Neutrophil (primary cell): ENCODE measurements around the gene YWHAG.

ENCODE experiments used
- H3K27ac ChIP-seq: fragments of 200-600 bp; sonication (generic); 2 replicates; pipeline ENCODE4 v1.5.1; 2016; ENCODE audit warnings: mild to moderate bottlenecking, moderate library complexity
- H3K27me3 ChIP-seq: fragments of 200-600 bp; sonication (generic); 2 replicates; pipeline ENCODE4 v1.6.0; 2016; ENCODE audit warnings: mild to moderate bottlenecking
- H3K36me3 ChIP-seq: fragments of 200-600 bp; sonication (generic); 2 replicates; pipeline ENCODE4 v1.5.1; 2017
- H3K4me1 ChIP-seq, 2 experiments: fragments of 200-600 bp in 1 of 2; sonication (generic) in 1 of 2; 1 replicate in 1 of 2; 2 replicates in 1 of 2; pipeline versions ENCODE4 v1.5.1 to v1.6.1; 2013 to 2016; ENCODE audit warnings: low read depth in 1 of 2, low read length in 1 of 2, mild to moderate bottlenecking in 1 of 2, moderate library complexity in 1 of 2; ENCODE audit not compliant: control insufficient read depth in 1 of 2, insufficient read depth in 1 of 2
- H3K4me3 ChIP-seq, 2 experiments: fragments of 200-600 bp in 1 of 2; sonication (generic) in 1 of 2; 1 replicate in 1 of 2; 2 replicates in 1 of 2; pipeline ENCODE4 v1.5.1; 2013 to 2016; ENCODE audit warnings: low read depth in 1 of 2, low read length in 1 of 2, mild to moderate bottlenecking in 1 of 2, moderate library complexity in 1 of 2
- H3K9me3 ChIP-seq: fragments of 200-600 bp; sonication (generic); 2 replicates; pipeline ENCODE4 v1.5.1; 2016
- CTCF ChIP-seq: fragments of 200-600 bp; sonication (generic); IDR thresholded peaks from 2 replicates; pipeline ENCODE4 v1.5.1; 2016; ENCODE audit warnings: antibody characterized with exemption

YWHAG gene

DNA sequence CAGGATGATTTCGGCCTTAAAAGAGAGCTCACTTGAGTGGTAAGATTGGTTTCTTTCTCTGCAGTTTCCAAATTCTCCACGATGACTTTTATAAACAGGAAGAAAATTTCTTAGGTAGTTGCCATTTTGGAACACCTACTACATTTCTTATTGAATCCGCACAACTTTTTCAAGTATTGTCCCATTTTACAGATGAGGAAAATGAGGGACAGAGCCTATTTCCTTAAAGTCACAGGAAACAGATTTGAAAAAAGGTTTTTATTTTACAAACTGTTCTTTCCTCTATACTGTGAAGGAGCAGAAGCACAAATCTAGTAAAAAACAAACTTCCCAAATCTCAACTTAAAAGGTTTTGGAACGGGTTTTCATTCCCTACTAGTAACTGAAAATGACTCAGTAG, 2.7 kb downstream of the YWHAG start:
- no peaks in the 10 kb centered on the region for H3K9me3 ChIP-seq
- H3K36me3 ChIP-seq: no peaks in the 10 kb centered on the region
- H3K27me3 ChIP-seq: no peaks in the 10 kb centered on the region
- H3K4me1 ChIP-seq: peaks cover 23 to 25% of the 10 kb centered on the region in 2 experiments
- H3K4me3 ChIP-seq: no peak overlapping the region
- TF ChIP-seq CTCF: no peak
- no peak overlapping the region for H3K27ac ChIP-seq

DNA sequence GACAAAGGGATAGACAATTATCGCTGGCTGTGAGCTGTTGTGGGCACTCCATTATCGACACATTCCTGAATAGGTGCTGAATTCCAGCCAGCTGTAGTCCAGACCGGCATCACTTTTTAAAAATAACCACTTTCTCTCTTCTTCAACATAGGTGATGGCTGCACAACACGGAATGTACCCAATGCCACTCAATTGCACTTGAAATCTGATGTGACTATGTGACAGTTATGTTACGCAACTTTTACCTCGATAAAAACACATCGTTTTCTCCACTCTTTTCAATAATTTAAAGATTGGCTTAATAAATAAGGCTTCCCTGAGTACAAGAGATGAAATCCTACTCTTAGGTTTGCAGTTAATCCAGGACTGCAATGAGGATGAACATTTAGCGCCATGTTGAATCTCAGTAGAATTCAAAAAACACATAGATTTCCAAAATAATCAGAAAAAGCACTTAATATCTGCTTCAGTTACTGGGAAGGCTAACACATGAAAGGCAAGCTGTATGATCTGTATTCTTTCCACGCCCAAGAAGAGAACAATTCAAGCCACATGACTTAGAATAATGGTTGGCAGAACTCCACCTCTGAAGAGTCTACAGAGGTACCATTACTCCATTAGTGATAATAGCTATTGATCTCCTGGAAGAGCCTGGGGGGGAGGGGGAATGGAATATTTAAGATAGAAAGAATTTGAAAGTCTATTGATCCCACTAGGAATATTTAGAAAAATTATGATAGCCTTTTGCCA, 3.6 kb downstream of the YWHAG start:
- H3K9me3 ChIP-seq: no peaks in the 10 kb centered on the region
- peaks cover 22 to 23% of the 10 kb centered on the region in 2 experiments for H3K4me1 ChIP-seq
- no peaks in the 10 kb centered on the region for H3K27me3 ChIP-seq
- no peak for TF ChIP-seq CTCF
- H3K36me3 ChIP-seq: peaks cover 4% of the 10 kb centered on the region
- H3K27ac ChIP-seq: no peak overlapping the region
- H3K4me3 ChIP-seq: no peak overlapping the region

DNA sequence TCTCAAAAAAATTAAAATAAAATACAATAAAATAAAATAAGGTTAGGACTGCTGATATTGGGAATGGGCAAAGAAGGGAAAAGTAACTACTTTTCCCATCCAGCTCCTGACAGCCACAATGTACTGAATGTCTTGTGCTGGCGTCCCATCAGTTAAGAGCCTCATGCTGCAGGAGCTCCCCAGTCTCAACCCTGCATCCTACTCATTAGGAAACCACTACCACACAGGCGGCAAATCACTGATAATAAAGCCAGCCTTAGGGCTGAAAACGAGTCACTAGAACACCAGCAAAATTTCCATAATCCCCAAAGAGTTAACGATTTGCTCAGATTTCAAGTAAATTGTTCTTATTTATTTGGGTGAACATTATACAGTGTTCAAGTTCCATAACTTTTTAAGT, 4.3 kb downstream of the YWHAG start:
- peaks cover 9% of the 10 kb centered on the region for H3K36me3 ChIP-seq
- no peak overlapping the region for H3K4me3 ChIP-seq
- no peaks in the 10 kb centered on the region for H3K27me3 ChIP-seq
- H3K4me1 ChIP-seq: peaks cover 16% of the 10 kb centered on the region in 2 experiments
- H3K9me3 ChIP-seq: no peaks in the 10 kb centered on the region
- TF ChIP-seq CTCF: no peak
- no peak overlapping the region for H3K27ac ChIP-seq

DNA sequence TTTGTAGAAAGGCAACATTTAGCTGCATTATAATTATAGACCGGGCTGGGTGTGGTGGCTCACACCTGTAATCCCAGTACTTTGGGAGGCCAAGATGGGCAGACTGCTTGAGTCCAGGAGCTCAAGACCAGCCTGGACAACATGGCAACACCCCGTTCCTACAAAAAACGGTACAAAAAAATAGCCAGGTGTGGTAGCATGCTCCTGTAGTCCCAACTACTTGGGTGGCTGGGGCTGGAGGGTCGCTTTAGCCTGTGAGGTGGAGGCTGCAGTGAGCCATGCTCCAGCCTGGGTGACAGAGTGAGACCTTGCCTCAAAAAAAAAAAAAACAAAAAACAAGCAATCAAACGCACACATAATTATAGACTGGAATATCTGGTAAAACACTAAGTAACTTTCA, 5.0 kb downstream of the YWHAG start:
- Histone ChIP-seq H3K4me1 (peaks cover 15% of the 10 kb centered on the region in 2 experiments), H3K27me3 (no peaks in the 10 kb centered on the region), H3K27ac (no peak overlapping the region), H3K4me3 (no peak overlapping the region), H3K9me3 (no peaks in the 10 kb centered on the region), H3K36me3 (peaks cover 10% of the 10 kb centered on the region)
- TF ChIP-seq CTCF: no peak

DNA sequence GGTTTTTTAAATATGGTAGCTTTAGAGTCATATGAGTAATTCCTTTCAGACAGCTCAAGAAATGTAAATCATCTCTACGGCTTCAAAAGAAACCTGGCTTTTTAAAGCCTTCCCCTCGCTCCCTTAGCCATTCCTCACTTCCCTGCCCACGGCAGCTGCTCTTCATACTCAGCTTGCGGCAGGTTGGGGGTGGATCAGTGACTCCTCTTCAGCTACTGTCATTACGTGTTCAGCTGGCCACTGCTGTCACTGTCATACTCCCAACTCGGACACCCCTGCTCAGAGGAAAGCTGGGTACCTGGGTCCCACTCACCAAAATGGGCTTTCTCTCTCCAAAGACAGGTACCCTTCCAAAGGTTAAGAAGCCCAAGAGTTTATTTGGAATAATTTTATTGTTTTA, 6.6 kb downstream of the YWHAG start:
- peaks cover 10% of the 10 kb centered on the region for H3K36me3 ChIP-seq
- H3K4me1 ChIP-seq: peaks cover 15 to 16% of the 10 kb centered on the region in 2 experiments
- H3K27me3 ChIP-seq: no peaks in the 10 kb centered on the region
- H3K4me3 ChIP-seq: no peak overlapping the region
- no peak overlapping the region for H3K27ac ChIP-seq
- no peak for TF ChIP-seq CTCF
- H3K9me3 ChIP-seq: no peaks in the 10 kb centered on the region
